Neural cell (in vitro differentiated cells): Measurements from ENCODE around the gene TMEM115. TPM values are rescaled to one million over a fixed set of nuclear protein-coding genes. Genes with fewer than 3 reads are reported as not detected.

ENCODE experiments used
- H2AFZ ChIP-seq: fragments of 200-600, 300-800 bp; sonication (generic), shearing (Covaris generic); 2 replicates; pipeline ENCODE4 v1.6.0; 2014; ENCODE audit warnings: low read depth, mild to moderate bottlenecking, antibody characterized with exemption, low read length, moderate library complexity
- H3F3A ChIP-seq: fragments of 200-600 bp; shearing (Covaris generic); 2 replicates; pipeline ENCODE4 v1.6.1; 2016; ENCODE audit warnings: mild to moderate bottlenecking, moderate library complexity, mixed read lengths, antibody characterized with exemption, low read length; ENCODE audit not compliant: insufficient read depth, poor library complexity, severe bottlenecking
- H3K27ac ChIP-seq: fragments of 200-600, 300-800 bp; sonication (generic), shearing (Covaris generic); 2 replicates; pipeline ENCODE4 v1.5.1; 2014; ENCODE audit warnings: mild to moderate bottlenecking, low read length, moderate library complexity
- H3K27me3 ChIP-seq: fragments of 300-800, 200-600 bp; sonication (generic), shearing (Covaris generic); 2 replicates; pipeline ENCODE4 v1.6.0; 2014; ENCODE audit warnings: mild to moderate bottlenecking, low read depth, low read length, moderate library complexity; ENCODE audit not compliant: insufficient read depth
- H3K36me3 ChIP-seq: fragments of 300-800, 200-600 bp; sonication (generic), shearing (Covaris generic); 2 replicates; pipeline ENCODE4 v1.5.1; 2014; ENCODE audit warnings: mild to moderate bottlenecking, antibody characterized with exemption, low read length, moderate library complexity; ENCODE audit not compliant: insufficient read depth
- H3K4me2 ChIP-seq: fragments of 300-800, 200-600 bp; sonication (generic), shearing (Covaris generic); 2 replicates; pipeline ENCODE4 v1.6.0; 2014; ENCODE audit warnings: mild to moderate bottlenecking, low read length
- H3K4me3 ChIP-seq: fragments of 300-800, 200-600 bp; sonication (generic), shearing (Covaris generic); 2 replicates; pipeline ENCODE4 v1.5.1; 2014; ENCODE audit warnings: mild to moderate bottlenecking, low read length, moderate library complexity
- H3K79me2 ChIP-seq: fragments of 200-600 bp; shearing (Covaris generic); replicated peaks from 2 replicates; pipeline ENCODE4 v1.6.0; 2014; ENCODE audit warnings: mild to moderate bottlenecking, low read length, moderate library complexity; ENCODE audit not compliant: insufficient read depth
- H3K9ac ChIP-seq: fragments of 300-800, 200-600 bp; sonication (generic), shearing (Covaris generic); 2 replicates; pipeline ENCODE4 v1.6.1; 2016; ENCODE audit warnings: mild to moderate bottlenecking, low read length, mixed read lengths
- H3K9me2 ChIP-seq: fragments of 200-600 bp; shearing (Covaris generic); 2 replicates; pipeline ENCODE4 v1.6.1; 2016; ENCODE audit warnings: mild to moderate bottlenecking, low read length, mixed read lengths; ENCODE audit not compliant: insufficient read depth
- H3K9me3 ChIP-seq: fragments of 200-600, 300-800 bp; sonication (generic), shearing (Covaris generic); 2 replicates; pipeline ENCODE4 v1.6.1; 2016; ENCODE audit warnings: mild to moderate bottlenecking, mixed run types, low read length, moderate library complexity, mixed read lengths
- H4K20me1 ChIP-seq: fragments of 200-600 bp; shearing (Covaris generic); 2 replicates; pipeline ENCODE4 v1.6.1; 2016; ENCODE audit warnings: mild to moderate bottlenecking, mixed run types; ENCODE audit not compliant: insufficient read depth
- CTCF ChIP-seq: fragments of 450-650 bp; IDR thresholded peaks from 2 replicates; pipeline ENCODE4 v1.5.1; 2014; ENCODE audit warnings: antibody characterized with exemption, mild to moderate bottlenecking, moderate library complexity; ENCODE audit not compliant: poor library complexity, severe bottlenecking
- EP300 ChIP-seq: fragments of 450-650 bp; conservative IDR thresholded peaks from 2 replicates; pipeline ENCODE4 v1.6.1; 2014; ENCODE audit warnings: antibody characterized with exemption, mild to moderate bottlenecking, moderate library complexity; ENCODE audit not compliant: poor library complexity, severe bottlenecking
- EZH2 ChIP-seq: fragments of 200-600, 300-800 bp; shearing (Covaris generic), sonication (generic); IDR thresholded peaks from 2 replicates; pipeline ENCODE4 v1.6.1; 2014; ENCODE audit warnings: antibody characterized with exemption, low read length, borderline replicate concordance, mild to moderate bottlenecking; ENCODE audit not compliant: insufficient read depth, poor library complexity, severe bottlenecking
- MXI1 ChIP-seq: fragments of 450-650 bp; conservative IDR thresholded peaks from 2 replicates; pipeline ENCODE4 v1.6.1; 2014; ENCODE audit warnings: antibody characterized with exemption, mild to moderate bottlenecking; ENCODE audit not compliant: poor library complexity, severe bottlenecking
- POLR2AphosphoS5 ChIP-seq: IDR thresholded peaks from 2 replicates; pipeline ENCODE4 v1.6.1; 2012
- RAD21 ChIP-seq: fragments of 450-650 bp; conservative IDR thresholded peaks from 2 replicates; pipeline ENCODE4 v1.6.1; 2014; ENCODE audit warnings: antibody characterized with exemption, mild to moderate bottlenecking, moderate library complexity
- REST ChIP-seq: IDR thresholded peaks from 2 replicates; pipeline ENCODE4 v1.6.1; 2012; ENCODE audit warnings: borderline replicate concordance
- SMC3 ChIP-seq: fragments of 450-650 bp; conservative IDR thresholded peaks from 2 replicates; pipeline ENCODE4 v1.6.1; 2014; ENCODE audit warnings: antibody characterized with exemption, mild to moderate bottlenecking, moderate library complexity; ENCODE audit not compliant: poor library complexity
- polyA plus RNA-seq: library from polyadenylated mRNA; depleted of rRNA; stranded (reverse); fragments of >200 nt; gene quantifications from 2 replicates; pipeline ENCODE4 v1.2.3, GENCODE V29; 2014

The TMEM115 gene
- polyA plus RNA-seq, 1 donor from 2014 or later, result 17.8 TPM

- Histone ChIP-seq H3K9me2 (no peaks in the 10 kb centered on the region), H2AFZ (peak overlapping the region; percentile 52), H3K4me2 (peak overlapping the region; percentile 38), H3K36me3 (no peaks in the 10 kb centered on the region), H3K27me3 (no peaks in the 10 kb centered on the region), H3K9me3 (no peaks in the 10 kb centered on the region), H3K79me2 (peaks cover 38% of the 10 kb centered on the region), H3F3A (no peaks in the 10 kb centered on the region), H3K9ac (peak overlapping the region; percentile 54), H3K4me3 (peak overlapping the region; percentile 94), H4K20me1 (peaks cover 9% of the 10 kb centered on the region), H3K27ac (peak overlapping the region; percentile 32)
- no peak for TF ChIP-seq MXI1
- no peak for TF ChIP-seq SMC3
- no peak for TF ChIP-seq REST
- TF ChIP-seq RAD21, result no peak
- no peak for TF ChIP-seq EZH2
- no peak for TF ChIP-seq EP300
- TF ChIP-seq POLR2AphosphoS5, result no peak
- TF ChIP-seq CTCF, result no peak
Observed at GRCh38 chr3:50359760-50360110, 414 bp upstream of the TMEM115 start.

- TF ChIP-seq EP300 (no peak), REST (no peak), EZH2 (no peak), SMC3 (no peak)
- H3K79me2 ChIP-seq, result peaks cover 38% of the 10 kb centered on the region
- peaks cover 9% of the 10 kb centered on the region for H4K20me1 ChIP-seq
- peak overlapping the region; percentile 94 for H3K4me3 ChIP-seq
- no peak overlapping the region for H2AFZ ChIP-seq
- H3K9me2 ChIP-seq, result no peaks in the 10 kb centered on the region
- H3K27ac ChIP-seq, result no peak overlapping the region
- H3K36me3 ChIP-seq, result no peaks in the 10 kb centered on the region
- H3F3A ChIP-seq, result no peaks in the 10 kb centered on the region
- no peaks in the 10 kb centered on the region for H3K27me3 ChIP-seq
- H3K9ac ChIP-seq, result peak overlapping the region; percentile 95
- peak overlapping the region; percentile 73 for H3K4me2 ChIP-seq
- H3K9me3 ChIP-seq, result no peaks in the 10 kb centered on the region
Observed at GRCh38 chr3:50358355-50358910, 888 bp downstream of the TMEM115 start.
